NCI-H2227 treated with DMSO at 0.1 percent for 48 hours (cell line): ENCODE results near the gene ADAM21.
"Not testable (repeated sequence)": the region's sequence is repeated elsewhere in the genome, so short reads cannot be mapped to it uniquely, and the experiment has no call there.

Experiments used
- DNase-seq: peaks from one replicate; lab custom pipeline; 2025; lab: John Stamatoyannopoulos, UW

ADAM21 gene

DNA sequence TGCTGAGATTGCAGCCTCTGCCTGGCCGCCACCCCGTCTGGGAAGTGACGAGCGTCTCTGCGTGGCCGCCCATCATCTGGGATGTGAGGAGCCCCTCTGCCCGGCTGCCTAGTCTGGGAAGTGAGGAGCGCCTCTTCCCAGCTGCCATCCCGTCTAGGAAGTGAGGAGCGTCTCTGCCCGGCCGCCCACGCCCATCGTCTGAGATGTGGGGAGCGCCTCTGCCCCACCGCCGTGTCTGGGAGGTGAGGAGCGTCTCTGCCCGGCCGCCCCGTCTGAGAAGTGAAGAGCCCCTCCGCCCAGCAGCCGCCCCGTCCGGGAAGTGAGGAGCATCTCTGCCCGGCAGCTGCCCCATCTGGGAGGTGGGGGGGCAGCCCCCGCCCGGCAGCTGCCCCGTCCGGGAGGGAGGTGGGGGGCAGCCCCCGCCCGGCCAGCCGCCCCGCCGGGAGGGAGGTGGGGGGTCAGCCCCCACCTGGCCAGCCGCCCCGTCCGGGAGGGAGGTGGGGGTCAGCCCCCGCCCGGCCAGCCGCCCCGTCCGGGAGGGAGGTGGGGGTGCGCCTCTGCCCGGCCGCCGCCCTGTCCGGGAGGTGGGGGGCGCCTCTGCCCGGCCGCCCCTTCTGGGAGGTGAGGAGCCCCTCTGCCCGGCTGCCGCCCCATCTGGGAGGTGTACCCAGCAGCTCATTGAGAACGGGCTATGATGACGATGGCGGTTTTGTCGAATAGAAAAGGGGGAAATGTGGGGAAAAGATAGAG lies 25.6 kb downstream of the ADAM21 start:
- not testable (repeated sequence) for DNase-seq

GRCh38 chr14:70489579-70490200 lies 37.7 kb downstream of the ADAM21 start:
- no peak for DNase-seq

GRCh38 chr14:70498191-70498590 lies 46.2 kb downstream of the ADAM21 start:
- no peak for DNase-seq
